Measurements from ENCODE around the gene EEF1AKMT1. TPM values are rescaled to one million over a fixed set of nuclear protein-coding genes. Genes with fewer than 3 reads are reported as not detected.
A peak's percentile ranks its signal among the peaks of the same experiment; 100 is the strongest.

The EEF1AKMT1 gene
- total and polyA plus RNA-seq, 2 experiments from 2014 or later = 13.7 to 23.1 TPM

DNA sequence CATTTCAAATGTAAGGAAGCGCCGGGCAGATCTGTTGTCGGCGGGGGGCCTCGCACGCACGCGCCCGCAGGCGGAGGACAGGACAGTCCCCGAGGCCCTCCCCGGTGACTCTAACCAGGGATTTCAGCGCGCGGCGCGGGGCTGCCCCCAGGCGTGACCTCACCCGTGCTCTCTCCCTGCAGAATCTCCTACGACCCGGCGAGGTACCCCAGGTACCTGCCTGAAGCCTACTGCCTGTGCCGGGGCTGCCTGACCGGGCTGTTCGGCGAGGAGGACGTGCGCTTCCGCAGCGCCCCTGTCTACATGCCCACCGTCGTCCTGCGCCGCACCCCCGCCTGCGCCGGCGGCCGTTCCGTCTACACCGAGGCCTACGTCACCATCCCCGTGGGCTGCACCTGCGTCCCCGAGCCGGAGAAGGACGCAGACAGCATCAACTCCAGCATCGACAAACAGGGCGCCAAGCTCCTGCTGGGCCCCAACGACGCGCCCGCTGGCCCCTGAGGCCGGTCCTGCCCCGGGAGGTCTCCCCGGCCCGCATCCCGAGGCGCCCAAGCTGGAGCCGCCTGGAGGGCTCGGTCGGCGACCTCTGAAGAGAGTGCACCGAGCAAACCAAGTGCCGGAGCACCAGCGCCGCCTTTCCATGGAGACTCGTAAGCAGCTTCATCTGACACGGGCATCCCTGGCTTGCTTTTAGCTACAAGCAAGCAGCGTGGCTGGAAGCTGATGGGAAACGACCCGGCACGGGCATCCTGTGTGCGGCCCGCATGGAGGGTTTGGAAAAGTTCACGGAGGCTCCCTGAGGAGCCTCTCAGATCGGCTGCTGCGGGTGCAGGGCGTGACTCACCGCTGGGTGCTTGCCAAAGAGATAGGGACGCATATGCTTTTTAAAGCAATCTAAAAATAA lies 52.1 kb downstream of the EEF1AKMT1 start:
- in situ Hi-C loops (cut with MboI) = no loop called here
- peak overlapping the region; percentile 51 for H2AFZ ChIP-seq
- DNase-seq = peak; percentile 68
- H3K4me1 ChIP-seq (ENCODE audit: insufficient read depth) = no peaks in the 10 kb centered on the region
- H3K36me3 ChIP-seq (ENCODE audit: low read depth) = no peaks in the 10 kb centered on the region
- 28 to 30% methylated on average over 79 to 81 of the region's 81 CpGs for whole genome bisulfite sequencing, 2 experiments (ENCODE audit: low coverage in 1 of 2, low lambda C conversion rate in 2 of 2, missing lambda C conversion rate in 2 of 2)
- H3K4me3 ChIP-seq = peak overlapping the region; percentile 50
- no peaks in the 10 kb centered on the region for H3K9me3 ChIP-seq (ENCODE audit: low read depth)
- no peak for TF ChIP-seq EZH2phosphoT487 (IDR thresholded peaks at IDR 0.05; ENCODE audit: insufficient read depth, low read depth)
- H3F3A ChIP-seq (ENCODE audit: insufficient read depth) = peaks cover 6% of the 10 kb centered on the region; the same call in 1 of the 2 replicates
- H3K4me2 ChIP-seq (ENCODE audit: unreplicated experiment) = peak overlapping the region; percentile 67
- no peak overlapping the region for H3K27ac ChIP-seq
- H3K9ac ChIP-seq = peak overlapping the region; percentile 15; the same call in 1 of the 2 replicates
- no peaks in the 10 kb centered on the region for H3K79me2 ChIP-seq (ENCODE audit: insufficient read depth)
- peaks cover 6% of the 10 kb centered on the region; the same call in 1 of the 2 replicates for H3K27me3 ChIP-seq (replicated peaks; ENCODE audit: insufficient read depth)
- no peaks in the 10 kb centered on the region for H3K9me2 ChIP-seq (ENCODE audit: insufficient read depth)
- no peaks in the 10 kb centered on the region for H4K20me1 ChIP-seq (ENCODE audit: insufficient read depth)

DNA sequence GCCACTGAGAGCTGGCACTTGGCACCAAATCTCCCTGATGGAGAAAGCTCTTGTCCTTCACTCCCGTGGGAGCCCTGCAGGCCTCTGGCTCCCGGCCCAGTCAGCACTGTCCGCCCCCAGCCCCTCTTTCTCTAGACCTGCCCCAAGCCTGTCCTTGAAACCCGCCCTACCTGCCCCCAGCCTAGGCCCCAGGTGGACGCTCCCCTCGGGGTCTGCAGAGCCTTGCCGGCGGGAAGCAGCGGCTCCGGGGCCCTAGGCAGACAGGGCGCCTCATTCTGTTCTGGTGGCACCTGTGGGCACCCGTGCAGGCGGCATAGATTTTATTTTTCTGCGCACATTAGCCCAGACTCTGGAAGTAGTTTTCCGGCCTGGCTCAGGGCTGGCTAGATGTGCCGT lies 52.7 kb downstream of the EEF1AKMT1 start:
- Histone ChIP-seq H2AFZ (no peak overlapping the region), H3K36me3 (ENCODE audit: low read depth) (no peaks in the 10 kb centered on the region), H3K4me2 (ENCODE audit: unreplicated experiment) (no peak overlapping the region), H3K27me3 (replicated peaks; ENCODE audit: insufficient read depth) (peaks cover 6% of the 10 kb centered on the region; the same call in 1 of the 2 replicates), H3K4me3 (no peak overlapping the region), H3K9ac (no peak overlapping the region), H3K79me2 (ENCODE audit: insufficient read depth) (no peaks in the 10 kb centered on the region), H4K20me1 (ENCODE audit: insufficient read depth) (no peaks in the 10 kb centered on the region), H3K9me2 (ENCODE audit: insufficient read depth) (no peaks in the 10 kb centered on the region), H3F3A (ENCODE audit: insufficient read depth) (peaks cover 6% of the 10 kb centered on the region; the same call in 1 of the 2 replicates), H3K4me1 (ENCODE audit: insufficient read depth) (no peaks in the 10 kb centered on the region), H3K27ac (no peak overlapping the region), H3K9me3 (ENCODE audit: low read depth) (no peaks in the 10 kb centered on the region)
- 79 to 81% methylated on average over 15 to 16 of the region's 16 CpGs for WGBS, 2 experiments (ENCODE audit: low coverage in 1 of 2, low lambda C conversion rate in 2 of 2, missing lambda C conversion rate in 2 of 2)
- in situ Hi-C loops (cut with MboI) = no loop called here
- no peak for DNase-seq
- TF ChIP-seq EZH2phosphoT487 (IDR thresholded peaks at IDR 0.05; ENCODE audit: insufficient read depth, low read depth) (no peak), EZH2 (IDR thresholded peaks at IDR 0.05; ENCODE audit: insufficient read depth, poor library complexity, severe bottlenecking) (no peak)

DNA sequence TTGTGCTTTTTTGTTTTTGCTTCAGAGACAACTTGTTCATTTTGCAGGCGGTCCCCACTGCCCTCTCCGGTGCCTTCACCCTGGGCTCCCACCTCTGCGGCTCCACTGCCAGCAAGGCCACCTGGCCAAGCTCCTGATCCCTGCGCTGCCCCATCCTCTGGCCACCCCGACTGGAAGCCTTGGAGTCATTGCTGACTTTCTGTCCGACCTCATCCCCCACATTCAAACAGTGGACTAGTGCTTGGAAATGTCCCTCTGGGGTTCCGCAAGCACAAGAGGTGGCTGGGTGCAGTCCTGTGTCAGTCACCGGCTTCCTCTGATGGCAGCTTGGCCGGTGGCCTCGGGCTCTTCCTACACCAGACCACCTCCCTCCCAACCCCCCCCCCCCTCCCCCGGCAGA lies 53.3 kb downstream of the EEF1AKMT1 start:
- no peaks in the 10 kb centered on the region for H3K4me1 ChIP-seq (ENCODE audit: insufficient read depth)
- no peak overlapping the region for H3K9ac ChIP-seq
- no peak overlapping the region for H2AFZ ChIP-seq
- H3K36me3 ChIP-seq (ENCODE audit: low read depth) = no peaks in the 10 kb centered on the region
- no peaks in the 10 kb centered on the region for H4K20me1 ChIP-seq (ENCODE audit: insufficient read depth)
- H3K9me3 ChIP-seq (ENCODE audit: low read depth) = no peaks in the 10 kb centered on the region
- no peak overlapping the region for H3K4me3 ChIP-seq
- H3K4me2 ChIP-seq (ENCODE audit: unreplicated experiment) = no peak overlapping the region
- TF ChIP-seq EZH2 (IDR thresholded peaks at IDR 0.05; ENCODE audit: insufficient read depth, poor library complexity, severe bottlenecking) (no peak), EZH2phosphoT487 (IDR thresholded peaks at IDR 0.05; ENCODE audit: insufficient read depth, low read depth) (no peak)
- H3K79me2 ChIP-seq (ENCODE audit: insufficient read depth) = no peaks in the 10 kb centered on the region
- no peak overlapping the region for H3K27ac ChIP-seq
- no peaks in the 10 kb centered on the region for H3K9me2 ChIP-seq (ENCODE audit: insufficient read depth)
- peaks cover 6% of the 10 kb centered on the region; the same call in 1 of the 2 replicates for H3F3A ChIP-seq (ENCODE audit: insufficient read depth)
- no peak for DNase-seq
- 77 to 80% methylated on average over 9 to 11 of the region's 11 CpGs for WGBS, 2 experiments (ENCODE audit: low coverage in 1 of 2, low lambda C conversion rate in 2 of 2, missing lambda C conversion rate in 2 of 2)
- peaks cover 6% of the 10 kb centered on the region; the same call in 1 of the 2 replicates for H3K27me3 ChIP-seq (replicated peaks; ENCODE audit: insufficient read depth)
- in situ Hi-C loops (cut with MboI) = no loop called here

DNA sequence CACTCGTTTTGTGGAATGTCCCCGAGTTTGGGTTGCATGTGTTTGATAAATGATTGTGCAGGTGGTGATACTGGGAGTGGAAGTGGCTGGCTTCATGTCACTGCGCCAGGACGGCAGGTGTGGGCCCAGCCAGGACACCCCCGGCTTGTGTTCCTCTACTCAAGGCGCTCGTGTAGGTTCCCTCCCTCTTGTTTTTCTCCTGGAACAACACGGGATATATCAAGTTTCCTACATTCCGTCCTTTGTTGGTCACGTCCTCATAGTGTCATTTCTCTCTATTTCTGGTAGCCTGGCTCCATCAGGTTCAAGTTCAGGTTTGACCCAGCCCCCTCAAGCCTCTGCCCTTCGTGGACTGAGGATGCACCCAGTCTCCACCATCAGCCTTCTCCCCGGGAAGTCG lies 54.0 kb downstream of the EEF1AKMT1 start:
- H3K27me3 ChIP-seq (replicated peaks; ENCODE audit: insufficient read depth) = peaks cover 6% of the 10 kb centered on the region; the same call in 1 of the 2 replicates
- no peak overlapping the region for H3K4me3 ChIP-seq
- 88% methylated on average over 13 of the region's 13 CpGs for WGBS, 2 experiments (ENCODE audit: low coverage in 1 of 2, low lambda C conversion rate in 2 of 2, missing lambda C conversion rate in 2 of 2)
- H3K79me2 ChIP-seq (ENCODE audit: insufficient read depth) = no peaks in the 10 kb centered on the region
- peaks cover 6% of the 10 kb centered on the region for H3K4me1 ChIP-seq (ENCODE audit: insufficient read depth)
- no peak for DNase-seq
- no peak overlapping the region for H3K9ac ChIP-seq
- in situ Hi-C loops (cut with MboI) = no loop called here
- TF ChIP-seq EZH2phosphoT487 (IDR thresholded peaks at IDR 0.05; ENCODE audit: insufficient read depth, low read depth) = no peak
- TF ChIP-seq EZH2 (IDR thresholded peaks at IDR 0.05; ENCODE audit: insufficient read depth, poor library complexity, severe bottlenecking) = no peak
- no peak overlapping the region for H3K27ac ChIP-seq
- H3K4me2 ChIP-seq (ENCODE audit: unreplicated experiment) = no peak overlapping the region
- H3K9me2 ChIP-seq (ENCODE audit: insufficient read depth) = no peaks in the 10 kb centered on the region
- H3K9me3 ChIP-seq (ENCODE audit: low read depth) = no peaks in the 10 kb centered on the region
- no peaks in the 10 kb centered on the region for H3K36me3 ChIP-seq (ENCODE audit: low read depth)
- peaks cover 12% of the 10 kb centered on the region; the same call in 1 of the 2 replicates for H3F3A ChIP-seq (ENCODE audit: insufficient read depth)
- no peak overlapping the region for H2AFZ ChIP-seq
- H4K20me1 ChIP-seq (ENCODE audit: insufficient read depth) = no peaks in the 10 kb centered on the region
